ENCODE measurements around the gene CCDC167. TPM values are rescaled to one million over a fixed set of nuclear protein-coding genes. Genes with fewer than 3 reads are reported as not detected.

Gene CCDC167
- total RNA-seq, 4 donors from 2014 or later = 8.7 to 47.6 (median 18.5) TPM; not detected in 1

DNA sequence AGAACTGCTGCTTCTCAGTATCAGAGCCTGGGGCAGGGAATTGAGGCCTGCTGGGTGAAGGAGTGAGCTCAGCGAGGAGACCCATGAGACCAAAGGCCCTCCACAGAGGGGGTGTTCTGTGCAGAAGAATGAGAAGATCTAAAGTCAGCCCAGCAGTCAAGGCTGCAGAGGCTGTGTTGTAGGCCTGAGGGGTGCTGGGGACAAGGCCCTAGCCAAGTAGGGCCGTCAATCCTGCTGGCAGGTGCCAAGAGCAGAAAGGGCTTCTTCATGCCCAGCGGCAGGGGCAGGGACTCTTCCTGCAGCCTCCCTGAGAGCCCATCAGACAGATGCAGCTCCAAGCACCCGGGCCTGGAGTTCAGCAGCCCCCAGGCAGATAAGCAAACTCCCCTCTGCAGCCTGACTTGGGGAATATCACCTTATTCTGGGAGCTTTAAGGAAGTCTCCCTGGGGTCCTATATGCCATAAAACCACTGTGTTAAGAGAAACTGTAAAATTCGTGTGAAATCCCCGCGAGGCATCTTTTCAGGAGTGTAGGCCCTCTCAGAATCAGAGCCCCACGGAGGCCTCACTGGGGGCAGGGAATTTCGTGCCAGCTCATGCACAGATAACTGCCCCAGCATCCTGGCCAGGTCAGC is 9.0 kb downstream of the CCDC167 start:
- H3K9me3 ChIP-seq = no peaks in the 10 kb centered on the region
- intact Hi-C loops (cut with DNase I; ENCODE audit: low total_unique reads) = no loop called here
- no peaks in the 10 kb centered on the region for H3K4me1 ChIP-seq
- no peaks in the 10 kb centered on the region for H3K36me3 ChIP-seq
- TF ChIP-seq, protein P1, sequence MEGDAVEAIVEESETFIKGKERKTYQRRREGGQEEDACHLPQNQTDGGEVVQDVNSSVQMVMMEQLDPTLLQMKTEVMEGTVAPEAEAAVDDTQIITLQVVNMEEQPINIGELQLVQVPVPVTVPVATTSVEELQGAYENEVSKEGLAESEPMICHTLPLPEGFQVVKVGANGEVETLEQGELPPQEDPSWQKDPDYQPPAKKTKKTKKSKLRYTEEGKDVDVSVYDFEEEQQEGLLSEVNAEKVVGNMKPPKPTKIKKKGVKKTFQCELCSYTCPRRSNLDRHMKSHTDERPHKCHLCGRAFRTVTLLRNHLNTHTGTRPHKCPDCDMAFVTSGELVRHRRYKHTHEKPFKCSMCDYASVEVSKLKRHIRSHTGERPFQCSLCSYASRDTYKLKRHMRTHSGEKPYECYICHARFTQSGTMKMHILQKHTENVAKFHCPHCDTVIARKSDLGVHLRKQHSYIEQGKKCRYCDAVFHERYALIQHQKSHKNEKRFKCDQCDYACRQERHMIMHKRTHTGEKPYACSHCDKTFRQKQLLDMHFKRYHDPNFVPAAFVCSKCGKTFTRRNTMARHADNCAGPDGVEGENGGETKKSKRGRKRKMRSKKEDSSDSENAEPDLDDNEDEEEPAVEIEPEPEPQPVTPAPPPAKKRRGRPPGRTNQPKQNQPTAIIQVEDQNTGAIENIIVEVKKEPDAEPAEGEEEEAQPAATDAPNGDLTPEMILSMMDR (IDR thresholded peaks at IDR 0.05) = no peak
- no peak for TF ChIP-seq POLR2A (IDR thresholded peaks at IDR 0.05)
- DNase-seq = no peak
- H3K27me3 ChIP-seq = no peaks in the 10 kb centered on the region
- no peak overlapping the region for H3K27ac ChIP-seq
- H3K4me3 ChIP-seq = no peak overlapping the region

DNA sequence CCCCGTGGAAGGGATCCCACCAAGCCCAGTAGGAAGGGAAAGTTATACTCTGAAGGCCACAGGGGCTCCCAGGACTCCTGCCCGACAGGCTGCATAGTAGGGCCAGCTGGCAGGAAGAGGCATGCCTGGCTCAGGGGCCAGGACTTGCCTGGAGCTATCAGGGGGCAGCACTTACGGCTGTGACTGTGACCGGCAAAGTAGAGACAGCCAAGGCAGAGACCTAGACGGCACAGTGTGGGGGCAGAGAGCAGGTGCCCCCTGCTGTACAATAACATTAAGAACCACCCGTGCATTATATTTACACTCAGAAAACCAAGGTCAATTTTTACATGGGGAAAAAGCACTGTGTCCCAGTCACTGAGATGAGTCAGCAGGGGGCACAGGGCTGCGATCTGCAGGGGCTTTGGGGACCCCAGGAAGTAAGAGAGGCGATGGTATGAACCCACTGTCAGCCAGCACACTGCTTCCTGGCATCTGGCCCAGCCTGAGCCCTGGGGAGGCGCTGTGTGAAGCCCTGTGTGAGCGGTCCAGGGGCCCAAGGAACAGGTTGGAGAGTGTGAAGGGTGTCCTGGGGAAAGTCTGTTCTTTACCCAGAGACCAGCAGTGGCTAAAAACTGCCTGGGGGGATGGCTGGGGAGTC is 9.9 kb downstream of the CCDC167 start:
- H3K27me3 ChIP-seq = no peaks in the 10 kb centered on the region
- no peaks in the 10 kb centered on the region for H3K36me3 ChIP-seq
- H3K4me3 ChIP-seq = no peak overlapping the region
- H3K27ac ChIP-seq = no peak overlapping the region
- no peaks in the 10 kb centered on the region for H3K9me3 ChIP-seq
- DNase-seq = no peak
- TF ChIP-seq, protein P1 (IDR thresholded peaks at IDR 0.05) = no peak
- no peak for TF ChIP-seq POLR2A (IDR thresholded peaks at IDR 0.05)
- H3K4me1 ChIP-seq = no peaks in the 10 kb centered on the region
- intact Hi-C loops (cut with DNase I; ENCODE audit: low total_unique reads) = loop anchor here (10.0 kb wide), 1 partner anchor 205 kb away; the partner anchor contains the start of gene MDGA1

DNA sequence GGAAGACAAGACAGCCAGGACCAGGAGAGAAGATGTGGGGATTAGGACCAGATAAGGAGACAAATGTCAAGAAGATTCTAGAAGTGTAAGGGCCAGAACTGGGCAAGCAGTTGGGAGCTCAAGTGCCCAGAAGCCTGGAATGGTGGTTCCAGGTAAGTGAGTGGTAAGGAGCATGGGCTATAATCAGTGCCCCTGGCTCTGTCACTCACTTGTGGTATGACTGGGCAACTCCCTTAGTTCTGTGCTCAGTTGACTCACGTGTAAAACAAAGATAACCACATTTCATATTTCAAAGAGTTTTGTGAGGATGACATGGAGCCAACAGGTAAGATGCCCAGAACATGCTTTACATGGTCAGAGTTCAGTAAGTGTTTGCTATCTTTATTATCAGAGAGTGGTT is 11.2 kb downstream of the CCDC167 start:
- Histone ChIP-seq H3K4me3 (no peak overlapping the region), H3K36me3 (no peaks in the 10 kb centered on the region), H3K4me1 (no peaks in the 10 kb centered on the region), H3K27me3 (no peaks in the 10 kb centered on the region), H3K9me3 (no peaks in the 10 kb centered on the region), H3K27ac (no peak overlapping the region)
- TF ChIP-seq, protein P1 (IDR thresholded peaks at IDR 0.05) = no peak
- TF ChIP-seq POLR2A (IDR thresholded peaks at IDR 0.05) = no peak
- intact Hi-C loops (cut with DNase I; ENCODE audit: low total_unique reads) = loop anchor here (10.0 kb wide), 1 partner anchor 206 kb away; the partner anchor contains the start of gene MDGA1
- DNase-seq = no peak

DNA sequence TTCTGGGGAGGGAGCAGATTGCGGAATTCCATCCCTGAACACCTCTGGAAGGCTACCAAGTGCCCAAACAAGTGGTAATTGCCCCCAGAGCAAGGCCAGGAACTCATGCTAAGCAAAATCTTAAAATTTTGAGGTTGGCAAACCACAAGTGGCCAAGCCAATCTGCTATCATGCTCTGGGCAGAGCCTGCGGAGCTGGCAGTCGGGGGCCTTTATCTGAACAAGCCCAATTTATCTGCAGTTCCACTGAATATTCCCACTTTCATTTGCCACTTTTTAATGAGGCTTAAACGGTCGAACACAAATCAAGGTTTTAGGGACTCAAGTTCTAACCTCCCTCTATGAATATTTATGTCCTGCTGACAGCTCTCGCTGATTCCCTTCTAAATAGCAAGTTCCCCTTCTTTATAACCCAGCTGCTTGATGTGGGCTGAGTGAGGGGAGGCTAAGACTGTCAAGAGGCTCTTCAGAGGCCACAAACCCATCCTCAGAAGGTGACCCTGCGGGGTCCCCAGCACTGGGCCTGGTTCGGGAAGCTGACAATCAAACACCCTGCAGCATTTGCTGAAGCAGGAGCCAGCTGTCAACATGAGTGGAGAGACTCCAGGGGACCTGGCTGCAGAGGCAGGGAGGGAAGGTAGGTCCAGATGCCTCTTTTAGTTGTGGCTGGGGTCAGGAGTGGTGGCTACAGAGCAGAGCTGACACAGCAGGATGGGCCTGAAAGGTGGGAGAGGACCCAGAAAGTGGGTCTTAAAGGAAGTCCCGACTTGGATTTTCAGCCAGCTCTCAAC is 11.9 kb downstream of the CCDC167 start:
- TF ChIP-seq, protein P1 (IDR thresholded peaks at IDR 0.05) = no peak
- no peak for TF ChIP-seq POLR2A (IDR thresholded peaks at IDR 0.05)
- H3K4me3 ChIP-seq = no peak overlapping the region
- H3K36me3 ChIP-seq = no peaks in the 10 kb centered on the region
- no peaks in the 10 kb centered on the region for H3K9me3 ChIP-seq
- intact Hi-C loops (cut with DNase I; ENCODE audit: low total_unique reads) = loop anchor here (10.0 kb wide), 1 partner anchor 207 kb away; the partner anchor contains the start of gene MDGA1
- H3K27me3 ChIP-seq = no peaks in the 10 kb centered on the region
- H3K4me1 ChIP-seq = no peaks in the 10 kb centered on the region
- DNase-seq = no peak
- H3K27ac ChIP-seq = no peak overlapping the region

Data from uterus (tissue), 4 donors.